ENCODE measurements around the gene MED12L. TPM values are rescaled to one million over a fixed set of nuclear protein-coding genes. Genes with fewer than 3 reads are reported as not detected.

The MED12L gene
- total and polyA plus RNA-seq, 2 donors (not counting 1 experiment from before 2014, with no cell fraction given) = 0.94 to 4.3 TPM

- no peaks in the 10 kb centered on the region for H3K27me3 ChIP-seq (ENCODE audit: control insufficient read depth, insufficient read depth, low read length)
- no peaks in the 10 kb centered on the region for H3K4me1 ChIP-seq (ENCODE audit: control insufficient read depth, extremely low read depth, insufficient read depth, low read length)
- no peak overlapping the region for H3K27ac ChIP-seq (ENCODE audit: insufficient read depth, low read length)
- no peak overlapping the region for H3K9ac ChIP-seq (ENCODE audit: insufficient read depth, low read length)
- H3K36me3 ChIP-seq (ENCODE audit: control insufficient read depth, insufficient read depth, low read length) = no peaks in the 10 kb centered on the region
- H3K79me2 ChIP-seq (ENCODE audit: control insufficient read depth, insufficient read depth, low read length) = no peaks in the 10 kb centered on the region
- no peaks in the 10 kb centered on the region for H3K9me3 ChIP-seq (ENCODE audit: control insufficient read depth, insufficient read depth, low read depth, low read length)
- no peak overlapping the region for H3K4me3 ChIP-seq (replicated peaks in 1 of 4; ENCODE audit: control extremely low read depth in 1 of 4, insufficient read depth in 1 of 4, low read depth in 3 of 4, low read length in 4 of 4)
- no peak overlapping the region for H3K4me2 ChIP-seq (ENCODE audit: extremely low read depth, insufficient read depth, low read length)
- no peak for DNase-seq (ENCODE audit: low read depth in 2 of 2)
- no peak overlapping the region for H2AFZ ChIP-seq (ENCODE audit: low read length)
- no peaks in the 10 kb centered on the region for H4K20me1 ChIP-seq (ENCODE audit: control insufficient read depth, extremely low read depth, insufficient read depth, low read length)
- no peak for TF ChIP-seq EZH2 (IDR thresholded peaks at IDR 0.05; ENCODE audit: low read length, missing control alignments)
- no peak for TF ChIP-seq CTCF (conservative IDR thresholded peaks at IDR 0.05 in 1 of 2, IDR thresholded peaks at IDR 0.05 in 1 of 2; ENCODE audit: low read depth in 1 of 2, low read length in 2 of 2)
These were observed 177.5 kb downstream of the MED12L start for GRCh38 chr3:151262871-151263525.

- Histone ChIP-seq H4K20me1 (ENCODE audit: control insufficient read depth, extremely low read depth, insufficient read depth, low read length) (no peaks in the 10 kb centered on the region), H3K4me3 (replicated peaks in 1 of 4; ENCODE audit: control extremely low read depth in 1 of 4, insufficient read depth in 1 of 4, low read depth in 3 of 4, low read length in 4 of 4) (no peak overlapping the region), H3K9me3 (ENCODE audit: control insufficient read depth, insufficient read depth, low read depth, low read length) (no peaks in the 10 kb centered on the region), H3K4me2 (ENCODE audit: extremely low read depth, insufficient read depth, low read length) (no peak overlapping the region), H3K27me3 (ENCODE audit: control insufficient read depth, insufficient read depth, low read length) (no peaks in the 10 kb centered on the region), H3K36me3 (ENCODE audit: control insufficient read depth, insufficient read depth, low read length) (no peaks in the 10 kb centered on the region), H3K27ac (ENCODE audit: insufficient read depth, low read length) (no peak overlapping the region), H3K79me2 (ENCODE audit: control insufficient read depth, insufficient read depth, low read length) (no peaks in the 10 kb centered on the region), H3K9ac (ENCODE audit: insufficient read depth, low read length) (no peak overlapping the region), H3K4me1 (ENCODE audit: control insufficient read depth, extremely low read depth, insufficient read depth, low read length) (no peaks in the 10 kb centered on the region), H2AFZ (ENCODE audit: low read length) (no peak overlapping the region)
- TF ChIP-seq CTCF (conservative IDR thresholded peaks at IDR 0.05 in 1 of 2, IDR thresholded peaks at IDR 0.05 in 1 of 2; ENCODE audit: low read depth in 1 of 2, low read length in 2 of 2) (no peak), EZH2 (IDR thresholded peaks at IDR 0.05; ENCODE audit: low read length, missing control alignments) (no peak)
- no peak for DNase-seq (ENCODE audit: low read depth in 2 of 2)
These were observed 179.1 kb downstream of the MED12L start for GRCh38 chr3:151264605-151265004.

- no peak overlapping the region for H3K27ac ChIP-seq (ENCODE audit: insufficient read depth, low read length)
- no peaks in the 10 kb centered on the region for H3K4me1 ChIP-seq (ENCODE audit: control insufficient read depth, extremely low read depth, insufficient read depth, low read length)
- no peaks in the 10 kb centered on the region for H3K27me3 ChIP-seq (ENCODE audit: control insufficient read depth, insufficient read depth, low read length)
These were observed 179.7 kb downstream of the MED12L start for GRCh38 chr3:151265166-151265565.

More at GRCh38 chr3:151265166-151265565, 179.7 kb downstream of the MED12L start:
- H3K4me2 ChIP-seq (ENCODE audit: extremely low read depth, insufficient read depth, low read length) = no peak overlapping the region
- no peaks in the 10 kb centered on the region for H3K79me2 ChIP-seq (ENCODE audit: control insufficient read depth, insufficient read depth, low read length)
- H3K9ac ChIP-seq (ENCODE audit: insufficient read depth, low read length) = no peak overlapping the region
- no peak overlapping the region for H2AFZ ChIP-seq (ENCODE audit: low read length)
- DNase-seq (ENCODE audit: low read depth in 2 of 2) = no peak
- H4K20me1 ChIP-seq (ENCODE audit: control insufficient read depth, extremely low read depth, insufficient read depth, low read length) = no peaks in the 10 kb centered on the region
- TF ChIP-seq CTCF (conservative IDR thresholded peaks at IDR 0.05 in 1 of 2, IDR thresholded peaks at IDR 0.05 in 1 of 2; ENCODE audit: low read depth in 1 of 2, low read length in 2 of 2) (no peak), EZH2 (IDR thresholded peaks at IDR 0.05; ENCODE audit: low read length, missing control alignments) (no peak)
- H3K9me3 ChIP-seq (ENCODE audit: control insufficient read depth, insufficient read depth, low read depth, low read length) = no peaks in the 10 kb centered on the region
- no peak overlapping the region for H3K4me3 ChIP-seq (replicated peaks in 1 of 4; ENCODE audit: control extremely low read depth in 1 of 4, insufficient read depth in 1 of 4, low read depth in 3 of 4, low read length in 4 of 4)
- H3K36me3 ChIP-seq (ENCODE audit: control insufficient read depth, insufficient read depth, low read length) = no peaks in the 10 kb centered on the region

Data from fibroblast of lung (primary cell).